ENCODE measurements around the gene CENPB.

Gene CENPB

DNA sequence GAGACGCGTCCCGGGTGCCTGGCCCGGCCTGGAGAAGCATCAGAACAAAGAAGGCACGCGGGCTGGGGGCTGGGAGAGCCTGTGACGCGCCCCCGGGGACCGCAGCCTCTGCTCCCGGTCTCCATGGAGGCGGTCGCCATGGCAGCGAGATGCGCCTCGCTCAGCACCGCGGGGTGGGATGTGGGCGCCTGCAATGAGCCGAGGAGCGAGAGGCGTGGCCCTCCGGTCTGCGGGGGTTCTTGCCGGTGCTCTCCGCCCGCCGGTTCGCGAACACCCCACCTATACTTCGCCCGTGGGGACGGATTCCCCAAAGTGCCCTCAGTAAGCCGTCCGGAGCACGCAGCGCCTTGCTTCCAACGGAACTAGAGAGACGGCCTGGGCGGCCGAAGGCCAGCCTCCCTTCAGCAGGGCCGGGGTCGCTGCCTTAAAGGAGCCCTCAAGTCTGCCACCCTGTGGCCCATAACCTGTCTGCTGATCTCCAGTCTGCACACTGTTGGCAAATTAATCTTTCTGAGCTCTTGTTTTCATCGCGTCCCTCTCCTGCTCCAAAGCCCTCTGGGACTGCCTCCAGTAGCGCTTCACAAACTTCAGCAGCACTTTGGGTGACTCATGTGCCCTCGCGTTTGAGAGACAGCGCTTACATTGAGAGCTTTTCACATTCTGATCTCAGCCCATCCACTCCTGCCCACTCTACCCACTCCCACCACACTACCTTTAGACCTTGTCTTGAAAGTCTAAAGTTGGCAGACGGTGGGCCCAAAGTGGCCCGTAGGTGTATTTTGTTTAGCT lies 18.0 kb downstream of the CENPB start:
- Mint-ChIP-seq H3K27me3 (no peaks in the 10 kb centered on the region), H3K9me3 (no peaks in the 10 kb centered on the region), H3K27ac (peak overlapping the region; percentile 94), H3K4me1 (ENCODE audit: low read depth) (peaks cover 31% of the 10 kb centered on the region), H3K4me3 (peak overlapping the region; percentile 85), H3K36me3 (ENCODE audit: low read depth) (peaks cover 5% of the 10 kb centered on the region)
- DNase-seq: peak; percentile 84

- Mint-ChIP-seq H3K9me3 (no peaks in the 10 kb centered on the region), H3K36me3 (ENCODE audit: low read depth) (peaks cover 6% of the 10 kb centered on the region), H3K4me1 (ENCODE audit: low read depth) (peaks cover 31% of the 10 kb centered on the region), H3K27ac (peak within 1 kb of the TSS; percentile 94), H3K27me3 (no peaks in the 10 kb centered on the region), H3K4me3 (peak within 1 kb of the TSS; percentile 85)
- peak; percentile 96 for DNase-seq
Measured at GRCh38 chr20:3767427-3768341, 18.9 kb downstream of the CENPB start, which contains the start of gene ADISSP. Gene ADISSP (minus strand): TSS chr20:3767753. CDS start chr20:3760100, 7,653 bp downstream.

GRCh38 chr20:3767110-3767426 lies 19.5 kb downstream of the CENPB start:
- no peaks in the 10 kb centered on the region for H3K27me3 Mint-ChIP-seq
- peak overlapping the region; percentile 74 for H3K27ac Mint-ChIP-seq
- no peak for DNase-seq
- no peaks in the 10 kb centered on the region for H3K9me3 Mint-ChIP-seq
- peaks cover 6% of the 10 kb centered on the region for H3K36me3 Mint-ChIP-seq (ENCODE audit: low read depth)
- peak overlapping the region; percentile 85 for H3K4me3 Mint-ChIP-seq
- peaks cover 31% of the 10 kb centered on the region for H3K4me1 Mint-ChIP-seq (ENCODE audit: low read depth)

DNA sequence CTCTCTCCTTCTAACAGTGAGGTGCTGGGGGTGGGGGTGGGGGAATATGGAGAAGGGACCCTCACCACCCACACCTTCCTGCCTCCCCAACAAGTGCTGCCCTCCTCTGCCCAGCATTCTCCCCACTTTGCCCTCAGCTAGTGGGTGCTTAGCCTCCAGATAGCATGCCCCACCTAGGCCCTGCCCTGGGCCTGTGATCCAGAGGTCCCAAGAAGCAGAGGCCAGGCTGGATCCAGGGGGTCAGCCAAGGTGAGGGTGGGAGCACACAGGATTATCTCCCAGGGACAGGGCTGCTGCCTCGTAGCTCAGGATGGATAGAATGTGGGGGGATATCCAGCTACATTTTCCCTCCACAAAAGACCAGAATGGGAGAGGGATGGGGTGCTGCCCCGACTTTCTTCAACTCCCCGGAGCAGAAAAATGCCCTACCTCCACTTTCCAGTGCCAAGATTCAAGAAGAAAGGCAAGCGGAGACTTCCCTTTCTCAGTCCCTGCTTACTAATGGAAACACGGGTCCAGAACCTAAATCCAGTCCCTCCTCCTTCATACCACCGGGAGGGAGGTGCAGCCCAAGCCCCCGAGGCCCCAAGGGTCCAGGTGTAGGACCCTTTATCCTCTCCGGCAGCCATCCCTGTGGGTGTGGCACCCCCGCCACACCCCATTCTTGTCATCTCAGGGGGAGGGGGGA lies 20.0 kb downstream of the CENPB start:
- Mint-ChIP-seq H3K9me3 (no peaks in the 10 kb centered on the region), H3K27ac (peak overlapping the region; percentile 74), H3K27me3 (no peaks in the 10 kb centered on the region), H3K4me1 (ENCODE audit: low read depth) (peaks cover 31% of the 10 kb centered on the region), H3K4me3 (peak overlapping the region; percentile 85), H3K36me3 (ENCODE audit: low read depth) (peaks cover 11% of the 10 kb centered on the region)
- no peak for DNase-seq

- Mint-ChIP-seq H3K9me3 (no peaks in the 10 kb centered on the region), H3K27ac (no peak overlapping the region), H3K4me1 (ENCODE audit: low read depth) (peaks cover 31% of the 10 kb centered on the region), H3K27me3 (no peaks in the 10 kb centered on the region), H3K4me3 (peak overlapping the region; percentile 85), H3K36me3 (ENCODE audit: low read depth) (peaks cover 19% of the 10 kb centered on the region)
- no peak for DNase-seq
Measured at GRCh38 chr20:3765171-3765882, 21.2 kb downstream of the CENPB start.

GRCh38 chr20:3764659-3765058 lies 21.9 kb downstream of the CENPB start:
- Mint-ChIP-seq H3K27ac (no peak overlapping the region), H3K36me3 (ENCODE audit: low read depth) (peaks cover 22% of the 10 kb centered on the region), H3K9me3 (no peaks in the 10 kb centered on the region), H3K27me3 (no peaks in the 10 kb centered on the region), H3K4me1 (ENCODE audit: low read depth) (peaks cover 31% of the 10 kb centered on the region), H3K4me3 (no peak overlapping the region)
- DNase-seq: no peak

DNA sequence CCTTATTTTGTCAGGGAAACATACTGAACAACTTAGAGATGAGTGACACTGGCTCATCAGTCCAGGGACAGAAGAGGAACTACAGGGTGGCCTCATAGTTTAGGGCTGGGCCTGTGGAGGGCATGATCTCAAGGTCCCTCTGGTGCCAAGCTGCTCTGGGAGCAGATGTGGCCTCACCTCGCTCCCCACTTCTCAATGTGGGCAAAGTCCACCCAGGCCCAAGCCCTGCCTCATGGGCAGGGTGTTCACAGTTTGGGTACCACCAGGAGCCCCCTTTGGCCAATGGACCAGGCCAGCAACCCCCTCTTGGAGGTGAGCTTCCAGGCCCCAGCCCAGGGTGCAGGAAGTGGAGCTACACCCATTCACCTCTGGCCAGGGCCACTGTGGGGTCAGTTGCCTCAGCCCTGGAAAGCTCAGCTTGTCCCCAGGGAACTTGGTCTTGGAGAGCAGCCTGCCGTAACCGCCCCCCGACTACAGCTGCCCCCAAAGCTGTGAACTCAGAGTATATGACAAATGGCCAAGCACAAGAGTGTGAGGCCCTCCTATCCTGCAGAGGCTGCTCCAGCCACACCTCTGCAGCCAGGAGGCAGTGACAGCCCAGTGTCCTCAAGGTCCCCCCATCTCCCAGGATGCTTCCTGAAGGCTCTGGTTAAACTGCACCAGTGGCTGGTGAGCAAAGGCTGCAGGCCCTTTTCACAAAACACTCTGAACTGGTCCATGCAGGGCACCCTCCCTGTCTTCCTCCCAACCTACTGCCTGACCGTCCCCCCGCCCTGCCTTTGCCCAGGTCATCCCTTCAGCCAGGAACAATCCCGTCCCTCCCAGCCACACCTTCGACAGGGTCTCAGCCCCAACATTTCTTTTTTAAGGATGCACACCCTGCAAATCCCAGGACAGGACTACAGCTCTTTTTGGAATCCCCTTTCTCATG lies 22.6 kb downstream of the CENPB start:
- peaks cover 25% of the 10 kb centered on the region for H3K36me3 Mint-ChIP-seq (ENCODE audit: low read depth)
- no peaks in the 10 kb centered on the region for H3K27me3 Mint-ChIP-seq
- no peak overlapping the region for H3K27ac Mint-ChIP-seq
- H3K9me3 Mint-ChIP-seq: no peaks in the 10 kb centered on the region
- H3K4me1 Mint-ChIP-seq (ENCODE audit: low read depth): peaks cover 28% of the 10 kb centered on the region
- DNase-seq: no peak
- no peak overlapping the region for H3K4me3 Mint-ChIP-seq

GRCh38 chr20:3760655-3761348 lies 25.7 kb downstream of the CENPB start:
- Mint-ChIP-seq H3K36me3 (ENCODE audit: low read depth) (peaks cover 50% of the 10 kb centered on the region), H3K4me1 (ENCODE audit: low read depth) (peaks cover 7% of the 10 kb centered on the region), H3K27ac (no peak overlapping the region), H3K27me3 (no peaks in the 10 kb centered on the region), H3K4me3 (no peak overlapping the region), H3K9me3 (no peaks in the 10 kb centered on the region)
- no peak for DNase-seq

- no peaks in the 10 kb centered on the region for H3K9me3 Mint-ChIP-seq
- H3K4me1 Mint-ChIP-seq (ENCODE audit: low read depth): peaks cover 1% of the 10 kb centered on the region
- no peaks in the 10 kb centered on the region for H3K27me3 Mint-ChIP-seq
- H3K36me3 Mint-ChIP-seq (ENCODE audit: low read depth): peaks cover 59% of the 10 kb centered on the region
- no peak for DNase-seq
- H3K4me3 Mint-ChIP-seq: no peak overlapping the region
- no peak overlapping the region for H3K27ac Mint-ChIP-seq
Measured at GRCh38 chr20:3759884-3760283, 26.7 kb downstream of the CENPB start.

GRCh38 chr20:3759316-3759823 lies 27.2 kb downstream of the CENPB start:
- H3K36me3 Mint-ChIP-seq (ENCODE audit: low read depth): peaks cover 63% of the 10 kb centered on the region
- no peaks in the 10 kb centered on the region for H3K9me3 Mint-ChIP-seq
- no peaks in the 10 kb centered on the region for H3K4me1 Mint-ChIP-seq (ENCODE audit: low read depth)
- DNase-seq: no peak
- no peak overlapping the region for H3K27ac Mint-ChIP-seq
- H3K4me3 Mint-ChIP-seq: no peak overlapping the region
- no peaks in the 10 kb centered on the region for H3K27me3 Mint-ChIP-seq

- Mint-ChIP-seq H3K27me3 (no peaks in the 10 kb centered on the region), H3K36me3 (ENCODE audit: low read depth) (peaks cover 64% of the 10 kb centered on the region), H3K4me3 (no peak overlapping the region), H3K27ac (no peak overlapping the region), H3K9me3 (no peaks in the 10 kb centered on the region), H3K4me1 (ENCODE audit: low read depth) (no peaks in the 10 kb centered on the region)
- no peak for DNase-seq
Measured at GRCh38 chr20:3758566-3758965, 28.0 kb downstream of the CENPB start.

DNA sequence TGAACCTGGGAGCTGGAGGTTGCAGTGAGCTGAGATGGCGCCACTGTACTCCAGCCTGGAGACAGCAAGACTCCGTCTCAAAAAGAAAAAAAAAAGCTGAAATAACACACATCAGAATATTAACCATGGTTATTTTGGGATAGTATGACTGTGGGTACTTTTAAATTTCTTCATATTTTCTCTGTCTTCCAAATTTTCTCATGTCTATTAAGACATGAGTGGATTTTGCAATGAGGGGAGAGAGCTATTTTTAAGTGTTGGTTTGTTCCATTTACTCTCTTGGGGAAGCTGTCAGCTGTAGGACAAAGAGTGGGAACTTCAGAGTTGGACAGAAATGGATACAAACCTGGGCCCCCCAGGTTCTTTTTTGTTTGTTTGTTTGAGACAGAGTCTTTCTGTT lies 29.3 kb downstream of the CENPB start:
- Mint-ChIP-seq H3K27me3 (no peaks in the 10 kb centered on the region), H3K9me3 (no peaks in the 10 kb centered on the region), H3K4me3 (no peak overlapping the region), H3K36me3 (ENCODE audit: low read depth) (peaks cover 65% of the 10 kb centered on the region), H3K27ac (no peak overlapping the region), H3K4me1 (ENCODE audit: low read depth) (peaks cover 4% of the 10 kb centered on the region)
- no peak for DNase-seq

All from activated T-cell treated with anti-CD3 and anti-CD28 coated beads, Interleukin-2, amount 50 U/mL, for 24 hours (primary cell).